ENCODE results near the gene CCL20. TPM values are rescaled to one million over a fixed set of nuclear protein-coding genes. Genes with fewer than 3 reads are reported as not detected.

Gene CCL20
- total and polyA plus RNA-seq, 2 of the 13 experiments (the other 11 are each of a cell fraction or from before 2014, with no cell fraction given): 223 to 903 TPM

GRCh38 chr2:227818675-227819397, 5.2 kb downstream of the CCL20 start (continued):
- TF ChIP-seq ZNF549 (CRISPR knock-in tag; IDR thresholded peaks at IDR 0.05) (no peak), DPF2 (CRISPR knock-in tag; IDR thresholded peaks at IDR 0.05; ENCODE audit: borderline replicate concordance, low read depth) (peak; percentile 98), STAT5B (CRISPR knock-in tag; IDR thresholded peaks at IDR 0.05) (0 out of 2 replicates have a peak, but pooled peaks have one; percentile 4), FOXP4 (CRISPR knock-in tag; IDR thresholded peaks at IDR 0.05) (peak; percentile 99), ZFY (CRISPR knock-in tag; IDR thresholded peaks at IDR 0.05) (peak; percentile 46), MTF1 (CRISPR knock-in tag; IDR thresholded peaks at IDR 0.05) (no peak; the same call in 1 of the 2 replicates), RNF2 (conservative IDR thresholded peaks at IDR 0.05; ENCODE audit: low read depth) (no peak), ZBTB7A (CRISPR knock-in tag; IDR thresholded peaks at IDR 0.05) (no peak), ZNF44 (CRISPR knock-in tag; IDR thresholded peaks at IDR 0.05) (no peak), HDAC6 (IDR thresholded peaks at IDR 0.05; ENCODE audit: low read depth, low read length) (no peak), RXRB (CRISPR knock-in tag; IDR thresholded peaks at IDR 0.05; ENCODE audit: borderline replicate concordance) (peak; percentile 99), ZNF382 (CRISPR knock-in tag; IDR thresholded peaks at IDR 0.05; ENCODE audit: borderline replicate concordance) (no peak), KLF12 (CRISPR knock-in tag; IDR thresholded peaks at IDR 0.05; ENCODE audit: borderline replicate concordance) (no peak), ELF1 (CRISPR knock-in tag; IDR thresholded peaks at IDR 0.05) (peak; percentile 83; the same call in 1 of the 2 replicates), ZNF768 (CRISPR knock-in tag; IDR thresholded peaks at IDR 0.05) (no peak; the same call in 1 of the 2 replicates), KLF15 (CRISPR knock-in tag; IDR thresholded peaks at IDR 0.05; ENCODE audit: borderline replicate concordance) (no peak; the same call in 1 of the 2 replicates), ZBTB46 (CRISPR knock-in tag; IDR thresholded peaks at IDR 0.05; ENCODE audit: borderline replicate concordance) (peak; percentile 79; the same call in 1 of the 2 replicates), JARID2 (CRISPR knock-in tag; IDR thresholded peaks at IDR 0.05; ENCODE audit: insufficient replicate concordance) (peak; percentile 33), ERF (CRISPR knock-in tag; IDR thresholded peaks at IDR 0.05) (peak; percentile 95), FOXJ3 (CRISPR knock-in tag; IDR thresholded peaks at IDR 0.05; ENCODE audit: borderline replicate concordance) (peak; percentile 96), SNAPC2 (CRISPR knock-in tag; IDR thresholded peaks at IDR 0.05) (peak; percentile 96; the same call in 1 of the 2 replicates), SPEN (CRISPR knock-in tag; IDR thresholded peaks at IDR 0.05; ENCODE audit: low read depth) (peak; percentile 83; the same call in 1 of the 2 replicates), ETV5 (CRISPR knock-in tag; IDR thresholded peaks at IDR 0.05; ENCODE audit: borderline replicate concordance) (peak; percentile 100), ZNF484 (CRISPR knock-in tag; IDR thresholded peaks at IDR 0.05; ENCODE audit: borderline replicate concordance, low read depth) (no peak)
- TF ChIP-seq, protein P1, sequence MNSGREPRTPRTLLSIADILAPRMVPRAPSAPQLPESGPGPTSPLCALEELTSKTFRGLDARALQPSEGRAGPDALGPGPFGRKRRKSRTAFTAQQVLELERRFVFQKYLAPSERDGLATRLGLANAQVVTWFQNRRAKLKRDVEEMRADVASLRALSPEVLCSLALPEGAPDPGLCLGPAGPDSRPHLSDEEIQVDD (CRISPR knock-in tag; IDR thresholded peaks at IDR 0.05; ENCODE audit: borderline replicate concordance): no peak
